Mononuclear cell (primary cell): ENCODE data around the gene TBC1D12. TPM values are rescaled to one million over a fixed set of nuclear protein-coding genes. Genes with fewer than 3 reads are reported as not detected.
A peak's percentile ranks its signal among the peaks of the same experiment; 100 is the strongest.
"Not testable (repeated sequence)": the region's sequence is repeated elsewhere in the genome, so short reads cannot be mapped to it uniquely, and the experiment has no call there.

Experiments used
- H3K27me3 ChIP-seq: 2 replicates; pipeline ENCODE4 v1.6.0; 2011; ENCODE audit warnings: low read length, control low read depth; ENCODE audit not compliant: insufficient read depth
- H3K4me1 ChIP-seq: 2 replicates; pipeline ENCODE4 v1.5.1; 2011; ENCODE audit warnings: mild to moderate bottlenecking, low read length, control low read depth; ENCODE audit not compliant: insufficient read depth
- H3K4me3 ChIP-seq: 2 replicates; pipeline ENCODE4 v1.5.1; 2011; ENCODE audit warnings: mild to moderate bottlenecking, low read length, moderate library complexity
- H3K9me3 ChIP-seq: 2 replicates; pipeline ENCODE4 v1.5.1; 2011; ENCODE audit warnings: low read depth, mild to moderate bottlenecking, control low read depth, low read length
- total RNA-seq: library from RNA; depleted of rRNA; stranded (reverse); fragments of >200 nt; gene quantifications from one replicate; pipeline ENCODE4 v1.2.3, GENCODE V29; 2012

TBC1D12 gene
- total RNA-seq, 1 donor = 18.2 TPM

DNA sequence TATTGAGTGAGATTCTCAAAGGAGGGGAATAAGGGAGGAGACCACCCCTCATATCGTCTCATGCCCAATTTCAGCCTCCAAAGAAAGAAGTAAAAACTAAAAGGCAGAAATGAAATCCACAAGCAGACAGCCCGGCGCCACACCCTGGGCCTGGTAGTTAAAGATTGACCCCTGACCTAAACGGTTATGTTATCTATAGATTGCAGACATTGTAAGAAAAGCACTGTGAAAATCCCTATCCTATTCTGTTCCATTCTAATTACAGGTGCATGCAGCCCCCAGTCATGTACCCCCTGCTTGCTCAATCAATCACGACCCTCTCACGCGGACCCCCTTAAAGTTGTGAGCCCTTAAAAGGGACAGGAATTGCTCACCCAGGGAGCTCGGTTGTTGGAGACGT lies 10.2 kb upstream of the TBC1D12 start:
- not testable (repeated sequence) for H3K27me3 ChIP-seq, H3K9me3 ChIP-seq, H3K4me1 ChIP-seq, H3K4me3 ChIP-seq

DNA sequence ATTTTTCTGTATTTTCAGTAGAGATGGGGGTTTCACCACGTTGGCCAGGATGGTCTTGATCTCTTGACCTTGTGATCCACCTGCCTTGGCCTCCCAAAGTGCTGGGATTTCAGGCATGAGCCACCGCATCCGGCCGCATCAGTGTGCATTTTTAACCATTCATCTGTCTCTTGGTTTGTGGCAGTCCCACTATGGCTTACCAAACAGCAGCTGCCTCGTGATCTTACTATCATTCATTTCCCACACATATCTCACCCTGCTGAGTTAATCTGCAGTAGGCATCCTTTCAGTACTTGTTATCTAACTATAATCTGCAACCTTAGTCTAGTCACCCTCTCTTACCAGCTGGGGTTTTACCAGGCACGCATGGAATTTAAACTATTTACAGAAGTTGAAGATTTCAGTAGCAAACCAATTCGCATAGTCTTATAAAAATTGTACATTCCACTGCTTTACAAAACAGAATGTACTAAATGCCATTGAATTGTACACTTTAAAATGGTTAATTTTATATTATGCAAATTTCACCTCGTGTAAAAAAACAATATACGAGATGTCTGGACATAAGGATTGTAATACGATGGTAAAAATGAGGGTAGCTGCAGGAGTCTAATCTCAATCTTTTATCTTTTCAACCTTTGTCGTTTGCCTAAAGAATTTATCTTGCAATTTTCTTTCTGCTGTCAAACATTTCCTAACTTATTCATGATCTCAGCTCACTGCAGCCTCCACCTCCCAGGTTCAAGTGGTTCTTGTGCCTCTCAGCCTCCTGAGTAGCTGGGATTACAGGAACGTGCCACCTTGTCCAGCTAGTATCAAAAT lies 4.6 kb upstream of the TBC1D12 start:
- Histone ChIP-seq H3K9me3 (no peaks in the 10 kb centered on the region), H3K27me3 (peaks cover 20% of the 10 kb centered on the region), H3K4me1 (peaks cover 4% of the 10 kb centered on the region), H3K4me3 (no peak overlapping the region)

GRCh38 chr10:94398762-94399161 lies 3.6 kb upstream of the TBC1D12 start:
- Histone ChIP-seq H3K27me3 (peaks cover 20% of the 10 kb centered on the region), H3K4me1 (peaks cover 9% of the 10 kb centered on the region), H3K9me3 (no peaks in the 10 kb centered on the region), H3K4me3 (no peak overlapping the region)

- Histone ChIP-seq H3K4me1 (peaks cover 15% of the 10 kb centered on the region), H3K27me3 (peaks cover 46% of the 10 kb centered on the region), H3K9me3 (no peaks in the 10 kb centered on the region), H3K4me3 (peak overlapping the region; percentile 50)
Measured at GRCh38 chr10:94402843-94403379, 570 bp downstream of the TBC1D12 start.

- peaks cover 47% of the 10 kb centered on the region for H3K27me3 ChIP-seq
- peak overlapping the region; percentile 50 for H3K4me3 ChIP-seq
- H3K9me3 ChIP-seq = no peaks in the 10 kb centered on the region
- H3K4me1 ChIP-seq = peaks cover 15% of the 10 kb centered on the region
Measured at GRCh38 chr10:94403380-94404213, 1.3 kb downstream of the TBC1D12 start.

DNA sequence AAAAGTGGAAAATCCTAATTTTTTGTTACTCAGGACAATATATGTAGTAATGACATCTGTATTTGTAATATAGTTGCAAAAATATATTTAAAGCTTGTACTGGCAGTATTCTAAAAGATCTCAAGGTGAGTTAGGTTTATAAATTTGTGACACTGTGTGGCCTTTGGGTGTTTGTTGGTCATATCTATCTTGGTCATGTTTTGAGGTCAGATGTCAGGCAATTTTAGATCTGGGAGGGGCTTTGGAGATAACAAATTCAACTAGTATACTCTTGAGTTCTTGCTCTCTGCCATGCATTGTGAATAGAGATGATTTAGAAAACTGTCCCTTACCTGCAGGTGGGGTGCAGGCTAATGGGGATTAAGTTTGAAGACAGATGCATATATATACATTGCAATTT lies 3.1 kb downstream of the TBC1D12 start:
- H3K9me3 ChIP-seq = no peaks in the 10 kb centered on the region
- peaks cover 46% of the 10 kb centered on the region for H3K27me3 ChIP-seq
- no peak overlapping the region for H3K4me3 ChIP-seq
- H3K4me1 ChIP-seq = peaks cover 15% of the 10 kb centered on the region

GRCh38 chr10:94407668-94408067 lies 5.3 kb downstream of the TBC1D12 start:
- Histone ChIP-seq H3K27me3 (peaks cover 28% of the 10 kb centered on the region), H3K4me3 (no peak overlapping the region), H3K9me3 (no peaks in the 10 kb centered on the region), H3K4me1 (peaks cover 11% of the 10 kb centered on the region)

GRCh38 chr10:94409021-94409657 lies 6.8 kb downstream of the TBC1D12 start:
- peaks cover 3% of the 10 kb centered on the region for H3K4me1 ChIP-seq
- H3K9me3 ChIP-seq = no peaks in the 10 kb centered on the region
- H3K27me3 ChIP-seq = peaks cover 25% of the 10 kb centered on the region
- no peak overlapping the region for H3K4me3 ChIP-seq

- H3K9me3 ChIP-seq = no peaks in the 10 kb centered on the region
Measured at GRCh38 chr10:94411304-94411703, 9.0 kb downstream of the TBC1D12 start.

DNA sequence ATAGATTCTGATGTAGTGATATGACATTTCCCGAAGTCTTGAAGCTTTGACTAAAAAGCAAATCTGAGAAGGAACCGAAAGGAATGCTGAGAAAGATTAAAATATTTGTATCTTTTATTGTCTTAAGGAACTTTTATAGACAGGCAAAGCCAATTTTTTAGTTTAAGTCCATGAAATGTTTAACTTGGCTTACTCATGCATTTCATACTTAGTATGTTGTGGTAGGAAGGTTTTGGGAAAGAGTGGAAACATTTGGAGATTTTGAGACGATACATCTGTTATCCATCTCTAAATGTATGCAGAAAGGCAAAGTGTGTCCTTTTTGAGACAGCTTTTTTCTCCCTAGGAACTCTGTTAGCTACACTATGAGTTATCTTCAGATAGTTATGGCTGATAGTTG lies 10.1 kb downstream of the TBC1D12 start:
- H3K27me3 ChIP-seq = peaks cover 6% of the 10 kb centered on the region
- H3K4me1 ChIP-seq = no peaks in the 10 kb centered on the region
- H3K4me3 ChIP-seq = no peak overlapping the region
- no peaks in the 10 kb centered on the region for H3K9me3 ChIP-seq

More at GRCh38 chr10:94411304-94411703, 9.0 kb downstream of the TBC1D12 start:
- H3K4me1 ChIP-seq = no peaks in the 10 kb centered on the region
- no peak overlapping the region for H3K4me3 ChIP-seq
- H3K27me3 ChIP-seq = peaks cover 15% of the 10 kb centered on the region

DNA sequence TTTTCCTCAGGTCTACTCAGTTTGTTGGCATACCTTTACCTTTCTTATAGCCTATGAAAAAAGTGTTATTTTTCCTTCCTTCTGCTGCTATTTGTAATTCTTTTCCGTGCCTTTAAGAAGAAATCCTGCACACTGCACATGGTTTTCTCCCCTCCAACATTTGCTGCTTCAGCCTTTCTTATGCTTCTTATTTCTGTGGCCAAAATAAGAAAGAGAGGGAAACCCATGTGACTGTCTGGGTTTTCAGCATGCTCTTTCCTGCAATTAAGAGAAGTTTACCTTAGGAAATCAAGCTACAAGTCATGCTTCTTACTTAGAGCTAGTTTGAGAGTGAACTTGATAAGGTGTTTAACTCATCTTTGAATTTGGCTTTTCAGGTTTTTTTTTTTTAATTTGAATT lies 11.0 kb downstream of the TBC1D12 start:
- H3K4me3 ChIP-seq = no peak overlapping the region
- no peaks in the 10 kb centered on the region for H3K27me3 ChIP-seq
- H3K9me3 ChIP-seq = no peaks in the 10 kb centered on the region
- H3K4me1 ChIP-seq = no peaks in the 10 kb centered on the region

DNA sequence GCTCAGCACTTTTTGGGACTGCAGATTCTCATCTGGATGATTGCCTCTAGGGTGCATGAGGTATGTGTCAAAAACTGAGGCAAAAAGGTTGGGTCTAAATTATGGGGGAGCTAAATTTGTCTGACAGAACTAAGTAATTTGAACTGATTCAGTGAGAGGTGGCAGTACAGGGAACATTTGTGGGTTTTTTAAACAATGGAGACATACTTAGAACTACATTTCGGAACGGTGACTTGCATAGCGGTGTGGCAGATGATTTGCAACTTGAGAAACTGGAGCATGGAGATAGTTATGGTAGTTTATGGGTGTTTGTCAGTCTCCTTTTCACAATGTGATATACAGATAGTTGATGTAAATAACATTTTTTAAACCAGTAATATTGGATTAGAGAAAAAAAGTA lies 14.6 kb downstream of the TBC1D12 start:
- no peaks in the 10 kb centered on the region for H3K27me3 ChIP-seq
- no peaks in the 10 kb centered on the region for H3K4me1 ChIP-seq
- no peak overlapping the region for H3K4me3 ChIP-seq
- H3K9me3 ChIP-seq = no peaks in the 10 kb centered on the region

DNA sequence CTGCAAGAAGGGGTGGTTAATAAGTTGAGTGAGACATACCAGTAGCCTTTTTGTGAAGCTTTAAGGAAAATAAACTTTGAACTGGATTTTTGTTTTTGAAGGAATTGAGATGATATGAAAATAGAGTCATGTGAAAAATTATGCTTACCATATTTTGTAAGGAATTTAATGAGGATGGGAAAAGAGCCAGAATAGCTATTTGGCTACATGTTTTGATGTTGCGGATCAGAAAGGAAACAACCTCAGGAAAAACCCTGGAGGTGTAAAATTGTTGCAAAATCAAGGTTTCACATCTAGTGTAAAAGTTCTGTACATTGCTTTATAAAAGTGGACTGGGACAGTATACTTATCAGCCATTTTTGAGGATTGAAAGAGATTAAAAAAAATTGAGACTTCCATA lies 15.0 kb downstream of the TBC1D12 start:
- Histone ChIP-seq H3K27me3 (no peaks in the 10 kb centered on the region), H3K4me3 (no peak overlapping the region), H3K9me3 (no peaks in the 10 kb centered on the region), H3K4me1 (no peaks in the 10 kb centered on the region)

DNA sequence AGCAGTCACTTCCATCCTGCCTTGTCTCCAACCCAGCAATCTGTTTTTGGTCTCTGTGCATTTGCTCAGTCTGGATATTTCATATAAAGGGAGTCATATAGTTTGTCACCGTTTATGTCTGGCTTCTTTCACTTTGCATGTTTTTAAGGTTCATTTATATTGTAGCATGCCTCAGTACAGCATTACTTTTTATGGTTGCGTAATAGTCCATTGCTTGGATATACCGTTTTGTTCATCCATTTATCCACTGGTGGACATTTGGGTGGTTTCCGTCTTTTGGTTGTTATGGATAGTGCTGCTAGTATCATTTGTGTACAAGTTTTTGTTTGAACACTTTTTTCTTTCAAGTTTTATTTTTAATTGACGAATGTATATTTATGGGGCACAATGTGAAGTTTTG lies 18.2 kb downstream of the TBC1D12 start:
- H3K4me1 ChIP-seq = no peaks in the 10 kb centered on the region
- no peak overlapping the region for H3K4me3 ChIP-seq
- peaks cover 6% of the 10 kb centered on the region for H3K9me3 ChIP-seq
- no peaks in the 10 kb centered on the region for H3K27me3 ChIP-seq

DNA sequence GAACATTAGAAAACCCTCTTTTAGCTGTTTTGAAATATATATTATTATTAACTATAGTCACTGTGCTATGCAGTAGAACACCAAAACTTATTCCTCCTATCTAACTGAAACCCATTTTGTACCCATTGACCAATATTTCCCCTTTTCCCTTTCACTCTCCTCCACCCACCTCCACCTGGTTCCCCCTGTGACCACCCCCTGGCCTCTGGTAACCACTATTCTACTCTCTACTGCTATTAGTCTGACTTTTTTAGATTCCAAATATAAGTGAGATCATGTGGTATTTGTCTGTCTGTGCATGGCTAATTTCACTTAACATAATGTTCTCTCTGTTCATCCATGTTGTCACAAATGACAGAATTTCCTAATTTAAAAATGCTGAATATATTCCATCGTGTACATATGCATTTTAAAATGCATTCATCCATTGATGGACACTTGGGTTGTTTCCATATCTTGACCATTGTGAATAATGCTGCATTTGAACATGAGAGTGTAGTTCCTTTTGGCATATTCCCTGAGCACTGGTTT lies 18.7 kb downstream of the TBC1D12 start:
- no peak overlapping the region for H3K4me3 ChIP-seq
- no peaks in the 10 kb centered on the region for H3K4me1 ChIP-seq
- peaks cover 11% of the 10 kb centered on the region for H3K9me3 ChIP-seq
- H3K27me3 ChIP-seq = no peaks in the 10 kb centered on the region
